Neural crest cell (in vitro differentiated cells): ENCODE measurements around the gene RAPGEF5. TPM values are rescaled to one million over a fixed set of nuclear protein-coding genes. Genes with fewer than 3 reads are reported as not detected.
A peak's percentile ranks its signal among the peaks of the same experiment; 100 is the strongest.

ENCODE experiments used
- DNase-seq: peaks from one replicate; pipeline ENCODE4 v3.0.0; 2021; ENCODE audit warnings: low read depth, mixed read lengths, low spot score
- H3K27ac Mint-ChIP-seq: one replicate; pipeline ENCODE4 v1.8.0; 2021; ENCODE audit warnings: mild to moderate bottlenecking, mixed read lengths; ENCODE audit not compliant: unreplicated experiment
- H3K27me3 Mint-ChIP-seq: 2 replicates; pipeline ENCODE4 v1.8.0; 2021; ENCODE audit warnings: low read depth, mild to moderate bottlenecking, mixed read lengths
- H3K36me3 Mint-ChIP-seq: 2 replicates; pipeline ENCODE4 v1.8.0; 2021; ENCODE audit warnings: low read depth, mild to moderate bottlenecking, mixed read lengths
- H3K4me1 Mint-ChIP-seq: 2 replicates; pipeline ENCODE4 v1.8.0; 2021; ENCODE audit warnings: mixed read lengths
- H3K4me3 Mint-ChIP-seq: one replicate; pipeline ENCODE4 v1.8.0; 2021; ENCODE audit warnings: mild to moderate bottlenecking, mixed read lengths
- H3K9me3 Mint-ChIP-seq: 2 replicates; pipeline ENCODE4 v1.8.0; 2021; ENCODE audit warnings: mixed read lengths
- long read RNA-seq: library from polyadenylated mRNA; unstranded; transcript quantifications from one replicate; pipeline ENCODE4 v2.0.0, GENCODE V29; 2020
- total RNA-seq: library from RNA; stranded (reverse); gene quantifications from 2 replicates; pipeline ENCODE4 v1.2.1, GENCODE V29; 2021
- TF ChIP-seq, protein P1 (sequence below): fragments of 200-600 bp; sonication (generic); conservative IDR thresholded peaks from 2 replicates; pipeline ENCODE4 v1.5.0; 2021; ENCODE audit warnings: antibody characterized with exemption, mild to moderate bottlenecking

Gene RAPGEF5, protein sequence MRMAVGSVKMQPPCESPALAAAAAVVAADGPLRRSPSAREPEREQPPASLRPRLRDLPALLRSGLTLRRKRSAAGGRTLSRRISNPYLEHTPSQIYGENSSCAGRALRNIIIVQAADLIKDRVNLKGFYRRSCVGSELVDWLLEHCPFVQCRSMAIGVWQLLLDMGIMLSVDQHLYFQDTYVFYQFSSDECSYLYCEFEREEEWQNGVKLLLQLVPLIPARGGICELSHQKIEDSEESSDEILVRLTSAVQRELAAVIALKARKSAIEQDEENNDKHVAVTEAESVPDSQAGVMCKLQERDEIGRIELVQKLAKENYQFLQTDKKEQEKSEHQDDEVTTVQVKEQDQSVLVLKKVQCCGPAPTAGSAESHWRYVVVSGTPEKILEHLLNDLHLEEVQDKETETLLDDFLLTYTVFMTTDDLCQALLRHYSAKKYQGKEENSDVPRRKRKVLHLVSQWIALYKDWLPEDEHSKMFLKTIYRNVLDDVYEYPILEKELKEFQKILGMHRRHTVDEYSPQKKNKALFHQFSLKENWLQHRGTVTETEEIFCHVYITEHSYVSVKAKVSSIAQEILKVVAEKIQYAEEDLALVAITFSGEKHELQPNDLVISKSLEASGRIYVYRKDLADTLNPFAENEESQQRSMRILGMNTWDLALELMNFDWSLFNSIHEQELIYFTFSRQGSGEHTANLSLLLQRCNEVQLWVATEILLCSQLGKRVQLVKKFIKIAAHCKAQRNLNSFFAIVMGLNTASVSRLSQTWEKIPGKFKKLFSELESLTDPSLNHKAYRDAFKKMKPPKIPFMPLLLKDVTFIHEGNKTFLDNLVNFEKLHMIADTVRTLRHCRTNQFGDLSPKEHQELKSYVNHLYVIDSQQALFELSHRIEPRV
- total RNA-seq, result 5.4 and 6.0 TPM in 2 replicates
- long read RNA-seq, partial matches to known transcripts, result 1 of 2 reads
- long read RNA-seq, other reads (novel, unspliced or antisense), result 1 of 2 reads

DNA sequence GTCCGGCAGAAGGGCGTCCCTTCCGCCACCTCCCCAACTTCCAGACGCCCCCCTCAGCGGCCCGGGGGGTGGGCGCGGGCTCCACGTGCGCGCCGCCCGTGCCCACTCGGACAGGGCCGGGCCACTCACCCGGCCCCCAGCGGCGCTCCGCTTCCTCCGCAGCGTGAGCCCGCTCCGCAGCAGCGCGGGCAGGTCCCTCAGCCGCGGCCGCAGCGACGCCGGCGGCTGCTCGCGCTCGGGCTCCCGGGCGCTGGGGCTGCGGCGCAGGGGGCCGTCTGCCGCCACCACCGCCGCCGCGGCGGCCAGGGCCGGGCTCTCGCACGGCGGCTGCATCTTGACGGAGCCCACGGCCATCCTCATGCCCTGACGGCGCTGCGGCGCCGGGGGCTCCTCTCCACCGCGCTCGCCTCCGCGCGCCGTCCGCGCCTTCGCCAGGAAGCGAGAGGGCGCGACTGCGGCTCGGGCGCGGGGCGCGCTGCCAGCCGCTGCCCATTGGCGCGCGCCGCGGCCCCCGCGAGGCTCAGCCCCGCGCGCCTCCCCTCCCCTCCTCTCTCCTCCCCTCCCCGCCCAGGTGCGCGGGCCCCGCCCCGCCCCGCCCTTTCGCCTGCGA, at the start of gene RAPGEF5:
TSS of gene RAPGEF5 (minus strand) at position 454 of the 610 bp plus-strand sequence. CDS start at position 360, 94 bp downstream.
- no peak within 1 kb of the TSS for H3K27ac Mint-ChIP-seq
- DNase-seq, result peak; percentile 12
- TF ChIP-seq, protein P1, sequence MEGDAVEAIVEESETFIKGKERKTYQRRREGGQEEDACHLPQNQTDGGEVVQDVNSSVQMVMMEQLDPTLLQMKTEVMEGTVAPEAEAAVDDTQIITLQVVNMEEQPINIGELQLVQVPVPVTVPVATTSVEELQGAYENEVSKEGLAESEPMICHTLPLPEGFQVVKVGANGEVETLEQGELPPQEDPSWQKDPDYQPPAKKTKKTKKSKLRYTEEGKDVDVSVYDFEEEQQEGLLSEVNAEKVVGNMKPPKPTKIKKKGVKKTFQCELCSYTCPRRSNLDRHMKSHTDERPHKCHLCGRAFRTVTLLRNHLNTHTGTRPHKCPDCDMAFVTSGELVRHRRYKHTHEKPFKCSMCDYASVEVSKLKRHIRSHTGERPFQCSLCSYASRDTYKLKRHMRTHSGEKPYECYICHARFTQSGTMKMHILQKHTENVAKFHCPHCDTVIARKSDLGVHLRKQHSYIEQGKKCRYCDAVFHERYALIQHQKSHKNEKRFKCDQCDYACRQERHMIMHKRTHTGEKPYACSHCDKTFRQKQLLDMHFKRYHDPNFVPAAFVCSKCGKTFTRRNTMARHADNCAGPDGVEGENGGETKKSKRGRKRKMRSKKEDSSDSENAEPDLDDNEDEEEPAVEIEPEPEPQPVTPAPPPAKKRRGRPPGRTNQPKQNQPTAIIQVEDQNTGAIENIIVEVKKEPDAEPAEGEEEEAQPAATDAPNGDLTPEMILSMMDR, result no peak
- peaks cover 49% of the 10 kb centered on the region for H3K27me3 Mint-ChIP-seq
- peaks cover 3% of the 10 kb centered on the region for H3K36me3 Mint-ChIP-seq
- peaks cover 7% of the 10 kb centered on the region for H3K4me1 Mint-ChIP-seq
- H3K9me3 Mint-ChIP-seq, result peaks cover 3% of the 10 kb centered on the region
- H3K4me3 Mint-ChIP-seq, result peak within 1 kb of the TSS; percentile 91

DNA sequence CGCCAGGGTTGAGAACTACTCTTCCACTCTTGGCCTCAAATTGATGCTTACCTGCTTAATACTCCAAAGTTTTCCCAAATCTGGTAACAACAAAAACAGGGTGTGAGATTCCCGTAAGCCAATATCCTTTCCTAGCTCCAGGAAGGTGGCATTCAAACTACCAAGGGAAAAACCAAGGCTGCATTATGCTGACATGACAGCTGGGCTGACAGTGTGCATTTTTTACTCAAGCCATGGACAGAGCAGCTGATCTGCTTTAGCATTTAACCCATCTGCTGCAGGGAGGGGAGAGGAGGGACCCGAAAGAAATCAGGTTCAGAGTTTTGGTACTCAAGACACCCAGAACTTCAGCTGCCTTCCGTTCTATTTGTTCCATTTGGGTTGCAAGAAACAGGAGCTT, 49.8 kb upstream of the RAPGEF5 start:
- TF ChIP-seq, protein P1, result no peak
- no peak for DNase-seq
- no peaks in the 10 kb centered on the region for H3K36me3 Mint-ChIP-seq
- peaks cover 5% of the 10 kb centered on the region for H3K9me3 Mint-ChIP-seq
- no peak overlapping the region for H3K27ac Mint-ChIP-seq
- no peaks in the 10 kb centered on the region for H3K27me3 Mint-ChIP-seq
- peaks cover 4% of the 10 kb centered on the region for H3K4me1 Mint-ChIP-seq
- H3K4me3 Mint-ChIP-seq, result no peak overlapping the region

DNA sequence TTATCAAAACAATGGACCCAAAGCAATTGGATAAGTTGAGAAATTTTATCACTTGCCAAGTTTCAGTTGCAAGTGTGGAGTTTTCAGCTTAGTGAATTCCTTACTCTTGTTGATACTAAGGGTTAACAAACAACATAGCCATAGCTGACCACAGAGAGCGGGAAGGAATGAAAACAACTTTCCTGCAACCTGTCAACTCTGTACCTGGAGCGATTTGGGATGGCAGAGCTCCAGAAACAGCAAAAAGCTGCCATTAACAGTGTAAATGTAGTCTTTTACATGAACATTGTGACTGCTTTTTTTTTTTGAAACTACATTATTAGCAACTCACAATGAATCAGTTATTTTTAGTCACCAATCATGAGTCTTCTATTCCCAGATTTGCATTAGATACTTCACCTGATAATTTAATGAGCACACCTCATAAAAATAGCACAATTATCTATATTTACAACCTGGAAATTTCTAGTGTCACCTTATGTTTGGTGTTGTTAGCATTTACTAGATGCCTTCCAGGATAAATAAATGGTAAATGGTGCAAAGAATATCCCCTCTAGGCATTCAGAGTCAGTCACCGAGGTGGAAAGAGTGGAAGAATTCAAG, 47.6 kb upstream of the RAPGEF5 start:
- Mint-ChIP-seq H3K4me3 (no peak overlapping the region), H3K4me1 (no peaks in the 10 kb centered on the region), H3K27me3 (no peaks in the 10 kb centered on the region), H3K9me3 (peaks cover under 1% of the 10 kb centered on the region), H3K36me3 (no peaks in the 10 kb centered on the region), H3K27ac (no peak overlapping the region)
- no peak for DNase-seq
- TF ChIP-seq, protein P1, result no peak

DNA sequence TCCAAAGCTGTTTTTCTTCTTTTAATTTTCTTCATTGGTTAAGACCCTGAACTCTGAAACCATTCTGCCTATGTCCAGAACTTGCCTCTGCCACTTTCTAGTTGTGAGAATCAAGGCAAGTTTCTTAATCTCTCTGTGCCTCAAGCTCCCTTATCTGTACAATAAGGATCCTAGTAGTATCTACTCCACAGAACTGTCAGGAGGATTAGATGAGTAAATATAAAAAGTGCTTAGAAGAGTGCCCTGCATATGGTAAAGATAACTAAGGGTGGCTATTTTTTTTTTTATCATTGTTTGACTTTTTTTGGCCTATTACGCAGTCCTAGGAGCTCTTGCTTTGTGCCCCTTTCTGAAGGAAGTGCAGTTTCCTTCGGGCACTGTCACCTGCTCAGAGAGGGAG, 46.4 kb upstream of the RAPGEF5 start:
- no peak for DNase-seq
- H3K9me3 Mint-ChIP-seq, result no peaks in the 10 kb centered on the region
- no peaks in the 10 kb centered on the region for H3K36me3 Mint-ChIP-seq
- H3K27me3 Mint-ChIP-seq, result no peaks in the 10 kb centered on the region
- no peak overlapping the region for H3K4me3 Mint-ChIP-seq
- no peak overlapping the region for H3K27ac Mint-ChIP-seq
- no peaks in the 10 kb centered on the region for H3K4me1 Mint-ChIP-seq
- TF ChIP-seq, protein P1, result no peak

DNA sequence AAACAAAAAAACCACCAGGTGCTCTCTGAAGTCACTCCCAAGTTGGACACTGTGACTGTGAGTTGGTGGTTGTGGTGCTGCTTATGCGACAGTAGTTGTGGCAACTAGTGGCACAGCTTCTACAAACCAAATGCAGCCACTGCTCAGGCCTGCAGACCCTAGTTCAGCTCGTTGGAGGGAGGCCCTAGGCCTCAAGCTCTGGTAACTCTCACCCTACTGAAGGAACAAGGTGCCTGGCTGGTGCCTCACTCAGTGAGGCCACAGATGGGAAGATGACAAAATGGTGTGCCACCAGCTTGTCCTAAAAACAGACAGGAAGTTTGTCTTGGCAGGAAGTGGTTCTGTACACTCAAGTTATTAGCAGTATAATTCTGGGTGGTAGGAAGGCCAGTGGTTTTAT, 45.3 kb upstream of the RAPGEF5 start:
- Mint-ChIP-seq H3K4me3 (no peak overlapping the region), H3K9me3 (no peaks in the 10 kb centered on the region), H3K4me1 (no peaks in the 10 kb centered on the region), H3K27ac (no peak overlapping the region), H3K27me3 (no peaks in the 10 kb centered on the region), H3K36me3 (no peaks in the 10 kb centered on the region)
- DNase-seq, result no peak
- TF ChIP-seq, protein P1, result no peak
